T1000 (cell line): ENCODE measurements around the gene NTSR2.

Experiments used
- DNase-seq: peaks from one replicate; lab custom pipeline; 2025; ENCODE audit warnings: mixed read lengths; lab: John Stamatoyannopoulos, UW

Gene NTSR2

DNA sequence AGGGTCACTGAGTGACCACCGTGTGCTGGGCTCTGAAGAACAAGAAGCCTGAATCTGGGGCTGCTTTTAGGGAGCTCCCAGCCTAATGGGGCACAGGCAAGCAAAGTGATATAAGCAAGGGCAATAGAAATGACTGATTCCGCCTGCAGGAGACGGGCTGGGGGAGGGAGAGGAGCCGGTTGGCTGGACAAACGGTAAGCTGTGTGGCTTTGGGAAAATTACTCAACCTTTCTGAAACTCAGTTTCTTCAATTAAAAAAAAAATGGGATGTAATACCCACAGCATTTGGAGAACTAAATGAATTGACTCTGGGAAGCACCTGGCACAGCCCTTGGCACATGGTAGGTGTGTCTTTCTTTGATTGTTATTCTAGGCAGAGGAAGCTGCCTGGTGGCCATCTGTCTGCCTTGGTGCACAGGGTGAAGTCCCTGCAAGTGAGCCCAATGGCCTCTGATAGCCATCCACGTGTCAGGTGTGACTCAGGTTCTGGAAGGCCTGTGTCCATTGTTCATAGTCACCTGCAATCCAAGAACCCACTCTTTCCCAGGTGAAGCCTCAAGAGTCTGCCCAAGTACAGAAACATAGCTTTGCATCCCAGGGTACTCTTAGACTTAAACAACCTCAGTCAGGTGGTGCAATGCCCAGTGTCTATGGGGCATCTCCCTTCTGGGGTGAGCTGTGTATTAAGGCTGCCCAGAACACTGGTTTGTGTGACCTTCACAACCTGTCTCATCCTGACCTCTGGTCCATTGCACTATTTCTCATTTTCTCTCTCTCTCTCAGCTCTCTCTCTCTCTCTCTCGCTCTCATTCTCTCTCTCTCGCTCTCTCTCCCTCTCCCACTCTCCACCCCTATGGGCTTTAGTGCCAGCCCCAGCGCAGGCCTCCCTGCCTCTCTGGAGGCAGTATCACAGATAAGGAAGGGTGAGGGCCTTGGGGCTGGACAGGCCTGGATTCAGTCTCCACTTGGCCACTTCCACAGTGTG is 30.0 kb upstream of the NTSR2 start:
- DNase-seq, result no peak

- no peak for DNase-seq
Observed at GRCh38 chr2:11698009-11698922, 28.3 kb upstream of the NTSR2 start.

DNA sequence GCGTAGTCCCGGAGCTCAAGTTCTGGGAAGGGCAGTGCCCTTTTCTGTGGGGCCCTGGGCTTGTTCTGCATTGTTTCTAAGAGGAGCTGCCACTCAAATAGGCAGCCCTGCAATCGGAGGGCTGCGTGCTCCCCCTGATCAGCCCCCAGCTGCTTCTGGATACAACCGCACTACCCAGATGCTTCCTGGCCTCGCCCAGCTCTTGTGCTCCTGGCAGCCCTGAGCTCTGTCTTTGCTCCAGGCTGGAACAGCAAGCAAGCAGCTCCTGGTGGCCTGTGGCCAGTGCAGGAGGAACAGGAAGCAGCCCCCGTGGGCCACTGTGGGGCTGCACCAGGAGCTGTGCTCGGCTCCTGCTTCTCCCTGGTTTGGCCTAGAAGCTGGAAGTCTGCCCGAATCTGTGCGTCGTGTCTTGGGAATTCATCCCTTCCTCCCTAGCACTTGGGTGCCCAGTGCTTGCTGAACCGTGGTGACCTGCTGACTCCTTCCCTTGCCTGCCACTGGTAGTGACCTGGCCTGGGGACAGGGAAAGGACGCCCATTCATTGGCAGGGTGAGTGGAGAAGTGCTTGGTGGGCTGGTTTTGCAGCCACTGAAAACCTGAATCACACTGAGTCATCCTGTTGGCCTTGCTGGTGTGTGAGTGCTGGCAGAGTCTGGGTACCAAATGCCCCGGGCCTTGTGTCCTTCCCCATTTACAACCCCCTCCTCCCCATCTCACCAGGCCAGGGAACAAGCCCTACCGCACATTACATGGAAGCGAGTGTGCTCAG is 27.3 kb upstream of the NTSR2 start:
- DNase-seq, result peak; percentile 70

DNA sequence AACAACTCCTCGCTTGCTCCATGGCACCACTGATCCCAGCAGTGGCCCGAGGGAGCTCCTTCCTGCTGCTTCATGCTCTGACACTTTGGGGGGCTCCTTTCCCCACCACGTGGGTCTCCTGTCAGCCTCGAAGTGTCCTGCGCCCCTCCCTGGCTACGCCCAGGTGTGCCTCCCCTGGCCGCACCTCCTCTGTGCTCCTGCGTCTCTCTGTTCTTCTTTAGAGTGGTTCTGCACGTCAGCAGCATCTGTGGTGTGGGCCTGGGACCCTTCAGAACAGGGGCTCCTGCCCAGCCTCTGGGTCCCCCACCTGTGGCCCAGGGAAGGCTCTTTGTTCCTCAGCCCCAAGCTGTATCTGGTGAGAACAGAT is 26.7 kb upstream of the NTSR2 start:
- DNase-seq, result no peak

- no peak for DNase-seq
Observed at GRCh38 chr2:11695576-11695975, 25.6 kb upstream of the NTSR2 start.

- no peak for DNase-seq
Observed at GRCh38 chr2:11692966-11693521, 23.0 kb upstream of the NTSR2 start.

GRCh38 chr2:11691076-11691660 is 21.2 kb upstream of the NTSR2 start:
- no peak for DNase-seq

GRCh38 chr2:11688222-11689069 is 18.5 kb upstream of the NTSR2 start:
- DNase-seq, result peak; percentile 46

- DNase-seq, result no peak
Observed at GRCh38 chr2:11687736-11688135, 17.7 kb upstream of the NTSR2 start.

- no peak for DNase-seq
Observed at GRCh38 chr2:11685906-11686470, 16.0 kb upstream of the NTSR2 start.

- no peak for DNase-seq
Observed at GRCh38 chr2:11684894-11685460, 15.0 kb upstream of the NTSR2 start.

DNA sequence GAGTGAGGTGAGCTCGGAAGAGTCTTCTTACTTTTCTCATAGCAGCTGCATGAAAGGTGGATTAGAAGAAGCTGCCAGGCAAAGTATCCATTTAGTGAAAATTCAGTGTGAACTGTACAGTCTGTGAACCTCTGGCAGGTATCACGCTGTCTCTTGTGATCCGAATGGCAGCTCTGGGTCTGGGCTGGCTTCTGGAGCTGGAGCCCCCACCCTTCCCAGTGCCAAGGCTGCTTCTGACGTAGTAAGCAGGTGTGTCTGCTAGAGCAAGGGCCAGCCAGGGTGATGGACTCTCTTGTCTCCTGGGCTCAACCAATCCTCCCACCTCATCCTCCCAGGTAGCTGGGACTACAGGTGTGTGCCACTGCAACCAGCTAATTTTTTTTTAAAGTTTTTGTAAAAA is 14.0 kb upstream of the NTSR2 start:
- DNase-seq, result no peak

- DNase-seq, result no peak
Observed at GRCh38 chr2:11683476-11683875, 13.5 kb upstream of the NTSR2 start.

DNA sequence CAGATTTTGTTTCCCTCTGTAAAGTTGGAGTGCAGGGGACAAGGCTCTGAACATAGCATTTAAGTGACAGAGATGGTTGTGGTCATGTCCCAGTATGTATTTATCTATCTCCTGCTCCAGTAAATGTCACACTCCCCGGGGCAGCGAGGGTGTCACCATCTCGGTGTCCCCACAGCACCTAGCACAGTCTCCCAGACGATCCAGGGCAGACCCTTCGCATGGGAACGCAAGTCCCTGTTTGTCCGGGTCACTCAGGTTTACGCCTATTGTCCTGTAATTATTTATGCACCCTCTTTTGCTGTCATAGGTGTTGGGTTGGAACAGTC is 12.6 kb upstream of the NTSR2 start:
- no peak for DNase-seq

- no peak for DNase-seq
Observed at GRCh38 chr2:11681722-11682589, 12.0 kb upstream of the NTSR2 start.

- no peak for DNase-seq
Observed at GRCh38 chr2:11680901-11681721, 11.1 kb upstream of the NTSR2 start.

- no peak for DNase-seq
Observed at GRCh38 chr2:11680182-11680900, 10.3 kb upstream of the NTSR2 start.
